ENCODE measurements around the gene SYNGR3. TPM values are rescaled to one million over a fixed set of nuclear protein-coding genes. Genes with fewer than 3 reads are reported as not detected.
"Not testable (repeated sequence)": the region's sequence is repeated elsewhere in the genome, so short reads cannot be mapped to it uniquely, and the experiment has no call there.

SYNGR3 gene
- total RNA-seq, 4 donors from 2014 or later, result 1.3 to 3.9 (median 3.3) TPM; not detected in 1

GRCh38 chr16:2009791-2010510 is 20.2 kb downstream of the SYNGR3 start, which contains the start of gene ZNF598:
TSS of gene ZNF598 (minus strand) at chr16:2009821.
- TF ChIP-seq CTCF (IDR thresholded peaks at IDR 0.05) (peak in 1 of 6 experiments; percentile 16), POLR2A (IDR thresholded peaks at IDR 0.05) (peak; percentile 96 to 99)
- Histone ChIP-seq H3K27me3 (no peaks in the 10 kb centered on the region), H3K9me3 (no peaks in the 10 kb centered on the region), H3K27ac (peak within 1 kb of the TSS; percentile 90 to 97 (median 96)), H3K4me3 (peak within 1 kb of the TSS; percentile 64 to 99 (median 94)), H3K4me1 (peaks cover 10 to 44% (median 15%) of the 10 kb centered on the region in 4 donors), H3K36me3 (no peaks in the 10 kb centered on the region)
- peak; percentile 77 to 89 (median 89) for DNase-seq

- not testable (repeated sequence) for DNase-seq, H3K27me3 ChIP-seq, H3K4me3 ChIP-seq, H3K36me3 ChIP-seq, H3K9me3 ChIP-seq, H3K27ac ChIP-seq
- H3K4me1 ChIP-seq, result peaks cover 10 to 31% (median 15%) of the 10 kb centered on the region in 4 donors
These were observed 22.0 kb downstream of the SYNGR3 start for GRCh38 chr16:2011726-2012125.

- no peak for TF ChIP-seq POLR2A (IDR thresholded peaks at IDR 0.05)
- TF ChIP-seq CTCF (IDR thresholded peaks at IDR 0.05), result no peak
- Histone ChIP-seq H3K4me3 (no peak overlapping the region), H3K27me3 (no peaks in the 10 kb centered on the region), H3K27ac (no peak overlapping the region), H3K36me3 (no peaks in the 10 kb centered on the region), H3K9me3 (no peaks in the 10 kb centered on the region), H3K4me1 (peaks cover 0 to 13% (median 3%) of the 10 kb centered on the region in 4 donors)
- DNase-seq, result no peak
These were observed 23.8 kb downstream of the SYNGR3 start for GRCh38 chr16:2013527-2013926.

GRCh38 chr16:2015117-2015946 is 25.6 kb downstream of the SYNGR3 start:
- no peaks in the 10 kb centered on the region for H3K9me3 ChIP-seq

GRCh38 chr16:2015947-2016208 is 26.1 kb downstream of the SYNGR3 start:
- no peak for TF ChIP-seq POLR2A (IDR thresholded peaks at IDR 0.05)
- TF ChIP-seq CTCF (IDR thresholded peaks at IDR 0.05), result no peak

More at GRCh38 chr16:2015117-2015946, 25.6 kb downstream of the SYNGR3 start:
- peak in 2 of 3 donors; percentile 69 to 76 for DNase-seq
- peaks cover 0 to 12% of the 10 kb centered on the region in 2 donors for H3K27me3 ChIP-seq
- H3K4me1 ChIP-seq, result peaks cover 0 to 15% (median 5%) of the 10 kb centered on the region in 4 donors
- TF ChIP-seq POLR2A (IDR thresholded peaks at IDR 0.05) (peak in 1 of 2 donors; percentile 34), CTCF (IDR thresholded peaks at IDR 0.05) (peak in 1 of 6 experiments; percentile 3)
- peak overlapping the region in 2 of 4 donors; percentile 68 to 71 for H3K27ac ChIP-seq
- H3K36me3 ChIP-seq, result no peaks in the 10 kb centered on the region
- no peak overlapping the region for H3K4me3 ChIP-seq

More at GRCh38 chr16:2015947-2016208, 26.1 kb downstream of the SYNGR3 start:
- no peaks in the 10 kb centered on the region for H3K9me3 ChIP-seq
- H3K36me3 ChIP-seq, result no peaks in the 10 kb centered on the region
- peak overlapping the region in 2 of 4 donors; percentile 68 to 71 for H3K27ac ChIP-seq
- DNase-seq, result no peak
- H3K27me3 ChIP-seq, result peaks cover 0 to 17% of the 10 kb centered on the region in 2 donors
- H3K4me3 ChIP-seq, result no peak overlapping the region
- peaks cover 0 to 15% (median 6%) of the 10 kb centered on the region in 4 donors for H3K4me1 ChIP-seq
